Measurements from ENCODE around the gene CST11.

- TF ChIP-seq POLR2A (IDR thresholded peaks at IDR 0.05) (no peak), CTCF (IDR thresholded peaks at IDR 0.05) (no peak)
Observed at GRCh38 chr20:23449421-23449820, 3.3 kb downstream of the CST11 start.

Data from tibial nerve (tissue), 3 donors.